GM19372 (cell line): ENCODE results near the gene ZNF516.
A peak's percentile ranks its signal among the peaks of the same experiment; 100 is the strongest.

Experiments used
- ATAC-seq: cut with Tn5 transposase; IDR thresholded peaks from one replicate; pipeline ENCODE4 v1.9.1; 2021; ENCODE audit warnings: mild to moderate bottlenecking, low read depth, moderate library complexity; ENCODE audit not compliant: unreplicated experiment

Gene ZNF516

GRCh38 chr18:76405681-76406356 is 89.2 kb downstream of the ZNF516 start:
- ATAC-seq: no peak

GRCh38 chr18:76405280-76405679 is 89.8 kb downstream of the ZNF516 start:
- no peak for ATAC-seq

GRCh38 chr18:76404345-76404831 is 90.7 kb downstream of the ZNF516 start:
- no peak for ATAC-seq

- ATAC-seq: no peak
Measured at GRCh38 chr18:76402026-76402990, 92.7 kb downstream of the ZNF516 start.

- no peak for ATAC-seq
Measured at GRCh38 chr18:76401498-76401897, 93.5 kb downstream of the ZNF516 start.

- ATAC-seq: no peak
Measured at GRCh38 chr18:76399613-76400391, 95.2 kb downstream of the ZNF516 start.

- peak; percentile 96 for ATAC-seq
Measured at GRCh38 chr18:76398896-76399612, 96.0 kb downstream of the ZNF516 start.

GRCh38 chr18:76398295-76398694 is 96.7 kb downstream of the ZNF516 start:
- no peak for ATAC-seq

- no peak for ATAC-seq
Measured at GRCh38 chr18:76397631-76398030, 97.4 kb downstream of the ZNF516 start.

- no peak for ATAC-seq
Measured at GRCh38 chr18:76396792-76397191, 98.2 kb downstream of the ZNF516 start.

GRCh38 chr18:76395609-76396008 is 99.4 kb downstream of the ZNF516 start:
- no peak for ATAC-seq

- no peak for ATAC-seq
Measured at GRCh38 chr18:76394780-76395476, 100.1 kb downstream of the ZNF516 start.

GRCh38 chr18:76392349-76392748 is 102.7 kb downstream of the ZNF516 start:
- ATAC-seq: no peak

- no peak for ATAC-seq
Measured at GRCh38 chr18:76391746-76392145, 103.3 kb downstream of the ZNF516 start.

GRCh38 chr18:76391038-76391437 is 104.0 kb downstream of the ZNF516 start:
- ATAC-seq: no peak

GRCh38 chr18:76390452-76391035 is 104.5 kb downstream of the ZNF516 start:
- ATAC-seq: no peak

GRCh38 chr18:76389716-76390115 is 105.3 kb downstream of the ZNF516 start:
- no peak for ATAC-seq

GRCh38 chr18:76388891-76389423 is 106.1 kb downstream of the ZNF516 start:
- no peak for ATAC-seq

- ATAC-seq: no peak
Measured at GRCh38 chr18:76388261-76388660, 106.8 kb downstream of the ZNF516 start.
